Activated T-helper 1 cell treated with anti-CD3 and anti-CD28 coated beads, Interleukin-2, amount 50 U/mL, for 16 hours (primary cell): ENCODE measurements around the gene GRM8.

ENCODE experiments used
- DNase-seq, 2 donors: peaks; one replicate each; pipeline ENCODE4 v3.0.0-alpha.2; 2020; ENCODE audit warnings: low read depth in 1 of 2, low spot score in 1 of 2

Gene GRM8

DNA sequence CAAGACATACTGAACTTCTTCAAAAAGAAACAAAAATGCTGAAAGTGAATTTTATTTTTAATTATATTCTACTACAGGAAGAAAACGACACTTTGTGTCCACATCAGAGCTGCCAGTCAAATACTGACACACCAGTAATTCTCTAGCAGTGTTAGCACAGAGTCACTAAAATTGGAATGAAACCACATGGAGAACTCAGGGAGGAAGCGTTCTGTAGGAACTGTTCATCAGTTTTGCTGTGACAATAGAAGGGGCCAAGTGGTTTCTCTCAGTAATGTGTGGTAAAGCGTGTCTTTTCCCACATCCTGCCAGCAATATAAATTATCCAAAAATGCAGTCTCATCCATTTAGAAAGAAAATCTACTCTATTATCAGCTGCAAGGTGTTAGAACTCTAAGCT is 683.3 kb downstream of the GRM8 start:
- DNase-seq = no peak

- no peak for DNase-seq
These were observed 695.5 kb downstream of the GRM8 start for GRCh38 chr7:126557271-126557670.

GRCh38 chr7:126541406-126541805 is 711.3 kb downstream of the GRM8 start:
- DNase-seq = no peak

DNA sequence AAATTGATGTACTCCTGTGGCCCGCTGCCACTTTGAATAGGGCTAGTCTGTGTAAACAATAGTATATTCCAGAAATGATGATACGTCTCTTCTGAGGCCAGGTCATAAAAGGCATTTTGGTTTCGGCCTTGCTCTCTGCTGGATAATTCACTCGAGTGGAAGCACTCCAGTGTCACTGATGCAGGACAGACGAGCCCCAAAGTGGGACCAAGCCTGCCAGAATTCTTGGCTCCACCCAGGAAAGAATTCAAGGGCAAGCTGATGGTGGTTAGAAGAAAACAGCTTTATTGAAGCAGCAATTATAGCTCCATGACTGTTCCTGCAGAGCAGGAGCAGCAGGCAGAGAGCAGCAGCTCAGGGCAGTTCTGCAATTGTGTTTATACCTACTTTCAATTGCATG is 717.6 kb downstream of the GRM8 start:
- no peak for DNase-seq

GRCh38 chr7:126533715-126534114 is 719.0 kb downstream of the GRM8 start:
- no peak for DNase-seq

DNA sequence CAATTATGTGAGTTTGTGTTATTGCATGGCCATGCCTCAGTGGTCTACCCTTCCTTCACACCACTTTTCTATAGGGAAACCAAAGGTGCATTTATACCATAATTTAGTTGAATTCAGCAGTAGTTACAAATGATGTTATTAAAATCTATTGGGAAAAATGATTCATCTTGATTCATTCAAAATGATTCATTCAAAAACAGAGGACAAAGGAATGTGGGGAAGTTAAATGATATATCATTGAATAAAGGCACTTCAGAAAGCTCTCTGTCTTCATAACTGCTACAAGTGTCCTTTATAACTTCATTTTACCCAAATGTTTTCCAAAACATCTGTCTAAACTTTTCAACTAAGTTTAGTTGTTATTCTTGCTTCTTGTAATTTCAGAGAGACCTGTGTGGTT is 722.9 kb downstream of the GRM8 start:
- no peak for DNase-seq

DNA sequence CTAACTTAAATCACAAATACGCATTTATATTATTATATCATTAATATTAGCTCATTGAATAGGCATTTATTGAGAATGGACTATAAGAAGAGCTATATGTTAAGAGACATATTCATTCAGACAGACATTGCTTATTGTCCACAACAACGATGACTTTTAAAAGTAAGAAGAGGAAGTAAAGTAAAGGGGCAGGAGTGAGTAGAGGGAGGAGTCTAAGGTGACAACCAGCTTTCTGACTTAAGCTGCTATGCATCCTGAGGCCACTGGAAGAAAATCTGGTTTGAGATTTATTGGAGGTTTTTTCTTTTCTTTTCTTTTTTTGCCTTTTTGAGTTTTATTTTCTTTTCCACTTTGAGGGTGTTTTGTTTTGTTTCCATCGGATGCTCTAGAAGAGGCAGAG is 723.5 kb downstream of the GRM8 start:
- DNase-seq = no peak

- DNase-seq = no peak
These were observed 726.8 kb downstream of the GRM8 start for GRCh38 chr7:126525906-126526305.

DNA sequence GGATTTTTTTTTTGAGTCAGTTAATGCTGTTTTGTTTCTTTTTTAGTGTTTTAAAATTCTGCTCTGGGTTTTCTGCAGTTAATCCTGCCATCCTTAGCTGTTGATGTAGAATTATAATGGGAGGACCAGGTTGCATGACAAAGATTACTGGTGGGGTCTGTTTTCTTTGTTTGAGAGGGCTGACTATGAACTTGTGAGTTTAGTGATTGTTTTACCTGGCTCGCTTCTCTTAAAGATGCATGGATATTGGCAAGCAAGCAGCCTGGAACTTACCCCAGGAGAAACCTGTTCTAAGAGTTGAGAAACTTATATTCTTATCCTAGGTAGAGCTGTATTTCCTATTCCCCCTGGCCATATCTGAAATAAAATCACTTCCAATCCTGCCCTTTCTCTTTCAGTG is 727.8 kb downstream of the GRM8 start:
- DNase-seq = no peak

GRCh38 chr7:126511046-126511445 is 741.7 kb downstream of the GRM8 start:
- DNase-seq = no peak

DNA sequence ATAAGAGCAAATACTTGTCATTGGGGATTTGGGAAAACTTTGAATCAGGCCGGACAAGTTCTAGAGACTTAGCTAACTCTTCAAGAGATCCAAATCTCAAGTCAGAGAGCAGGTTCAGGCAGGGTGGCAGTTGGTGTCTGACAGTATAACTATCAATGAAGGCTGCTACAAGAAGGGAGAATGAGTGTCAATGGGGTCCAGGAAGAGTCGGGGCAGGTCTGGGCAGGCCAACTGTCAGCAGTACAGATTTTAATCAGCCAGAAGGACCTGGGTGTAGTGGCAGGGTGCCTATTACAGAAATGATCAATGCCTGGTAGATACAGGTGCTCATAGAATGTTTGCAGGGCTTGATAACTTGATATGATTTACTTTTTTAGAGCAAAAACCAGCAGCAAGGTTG is 751.1 kb downstream of the GRM8 start:
- no peak for DNase-seq

GRCh38 chr7:126499481-126499880 is 753.3 kb downstream of the GRM8 start:
- DNase-seq = no peak

DNA sequence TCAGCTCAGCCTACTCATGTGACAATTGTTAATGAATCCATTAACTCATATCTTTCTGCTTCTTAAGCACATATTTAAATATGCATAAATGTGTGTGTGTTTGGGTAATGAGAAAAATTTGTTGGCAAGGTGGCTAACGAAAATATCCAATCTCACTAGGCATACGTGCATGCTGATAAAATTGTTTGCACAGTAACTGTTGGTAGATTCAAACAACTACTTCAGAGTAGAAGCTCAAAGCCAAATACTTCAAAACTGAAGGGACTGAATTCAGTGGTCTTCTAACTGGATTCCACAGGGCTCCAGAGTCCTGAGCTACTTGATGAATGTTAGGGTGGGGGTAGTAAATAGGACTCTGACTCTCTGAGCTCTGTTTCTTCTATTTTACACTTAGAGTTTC is 757.0 kb downstream of the GRM8 start:
- no peak for DNase-seq

GRCh38 chr7:126495001-126495400 is 757.7 kb downstream of the GRM8 start:
- no peak for DNase-seq

DNA sequence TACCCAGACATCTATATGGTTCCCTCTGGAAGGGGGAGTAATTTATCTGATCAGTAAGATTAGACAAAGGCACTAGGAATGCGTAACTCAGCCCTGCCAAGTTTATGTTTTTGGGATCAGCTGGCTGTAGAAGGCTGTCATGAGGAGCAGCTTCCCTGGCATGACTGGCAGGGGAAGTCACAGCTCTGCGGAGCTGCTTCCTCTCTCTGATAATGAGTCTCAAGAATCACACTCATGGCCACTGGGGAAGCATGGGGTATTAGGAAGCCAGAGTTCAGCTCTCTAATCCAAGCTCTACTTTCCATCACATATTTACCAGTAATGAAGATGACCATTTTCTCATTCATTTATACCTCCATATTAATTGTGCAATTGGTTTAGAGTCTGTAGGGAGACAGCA is 758.9 kb downstream of the GRM8 start:
- DNase-seq = no peak

GRCh38 chr7:126489874-126490273 is 762.9 kb downstream of the GRM8 start:
- DNase-seq = no peak

- DNase-seq = no peak
These were observed 764.9 kb downstream of the GRM8 start for GRCh38 chr7:126487728-126488442.

DNA sequence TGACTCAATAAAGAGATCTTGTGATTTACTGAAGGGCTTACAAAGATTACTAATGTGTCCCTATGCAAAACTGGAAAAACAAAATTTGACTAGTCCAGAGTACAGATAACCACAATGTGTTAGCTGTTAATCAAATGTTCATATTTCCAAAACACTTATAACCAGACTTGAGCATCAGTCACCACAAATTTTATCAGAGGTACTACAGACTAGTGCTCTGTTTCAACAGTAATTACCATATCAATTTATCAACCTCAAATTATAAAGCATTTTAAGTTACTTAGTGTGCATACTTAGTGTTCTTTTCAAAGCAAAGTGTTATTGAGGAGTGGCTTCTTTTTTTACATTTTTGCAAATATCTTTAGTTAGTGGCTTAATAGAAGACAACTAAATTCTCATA is 765.9 kb downstream of the GRM8 start:
- no peak for DNase-seq

DNA sequence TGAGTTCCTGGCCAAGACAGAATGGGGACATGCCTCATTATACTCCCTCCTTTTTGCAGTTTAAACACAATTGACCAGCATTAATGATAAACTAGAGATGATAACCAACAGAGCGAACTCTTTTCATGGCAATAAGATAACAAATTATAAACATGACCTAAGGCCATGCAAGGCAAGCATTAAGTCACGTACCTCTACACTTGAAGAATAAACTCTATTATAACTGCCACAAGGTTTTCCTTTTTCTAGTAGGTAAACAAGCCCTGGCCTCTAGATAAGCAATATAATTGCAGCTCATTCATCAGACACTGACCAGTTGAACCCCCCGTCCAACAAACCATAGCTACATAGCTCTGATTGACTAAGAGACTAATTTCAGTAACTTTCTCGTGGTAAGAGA is 767.0 kb downstream of the GRM8 start:
- no peak for DNase-seq

DNA sequence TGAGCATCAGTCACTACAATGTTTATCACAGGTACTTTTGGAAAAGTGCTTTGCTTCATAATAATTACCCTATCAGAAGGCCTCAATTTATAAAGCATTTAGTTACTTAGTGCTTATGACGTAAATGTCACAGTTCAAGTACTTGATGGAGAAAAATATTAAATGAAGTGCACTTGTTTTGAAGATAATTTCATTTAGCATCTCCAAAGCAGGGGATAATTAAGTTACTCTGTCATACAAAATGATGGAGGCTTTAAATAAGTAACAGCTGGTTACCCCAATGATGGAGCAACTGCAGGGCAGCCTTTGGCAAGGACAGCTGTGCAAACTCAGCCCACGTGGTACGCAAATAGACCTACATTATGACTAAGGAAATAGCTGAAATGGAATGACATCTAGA is 768.8 kb downstream of the GRM8 start:
- DNase-seq = no peak

DNA sequence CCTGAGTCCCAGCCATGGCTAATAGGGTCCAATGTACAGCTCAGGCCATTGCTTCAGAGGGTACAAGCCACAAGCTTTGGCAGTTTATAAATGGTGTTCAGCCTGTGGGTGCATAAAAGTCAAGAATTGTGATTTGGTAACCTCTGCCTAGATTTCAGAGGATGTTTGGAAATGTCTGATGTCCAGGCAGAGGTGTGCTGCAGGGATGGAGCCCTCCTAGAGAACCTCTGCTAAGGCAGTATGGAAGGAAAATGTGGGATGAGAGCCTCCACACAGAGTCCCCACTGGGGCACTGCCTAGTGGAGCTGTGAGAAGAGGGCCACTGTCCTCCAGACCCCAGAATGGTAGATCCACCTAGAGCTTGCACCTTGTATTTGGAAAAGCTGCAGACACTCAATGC is 779.9 kb downstream of the GRM8 start:
- no peak for DNase-seq

GRCh38 chr7:126462405-126462804 is 790.3 kb downstream of the GRM8 start:
- DNase-seq = no peak

GRCh38 chr7:126460664-126461063 is 792.1 kb downstream of the GRM8 start:
- DNase-seq = no peak

DNA sequence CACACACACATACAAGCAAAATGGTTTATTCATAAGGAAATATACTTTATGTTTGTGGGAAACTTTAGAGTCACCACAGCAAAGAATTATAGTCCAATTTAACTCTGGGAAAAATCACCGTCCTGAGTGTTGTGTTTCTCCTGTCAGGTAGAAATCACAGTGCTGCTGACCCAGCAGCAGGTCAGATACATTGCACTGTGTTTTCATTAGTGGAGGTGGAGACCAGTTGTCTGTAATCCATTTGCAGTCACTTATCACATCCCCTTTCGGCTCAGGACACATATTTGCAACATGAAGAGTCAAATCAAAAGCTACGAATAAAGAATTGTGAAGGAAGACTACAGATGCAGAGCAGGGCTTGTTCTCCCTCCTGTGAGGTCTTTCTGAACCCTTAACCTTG is 799.6 kb downstream of the GRM8 start:
- no peak for DNase-seq
